GM12878 (cell line): Measurements from ENCODE around the gene NPHP1.

Source experiments
- ATF3 ChIP-seq: IDR thresholded peaks from 2 replicates; pipeline ENCODE4 v1.6.1; 2011; ENCODE audit warnings: low read depth, mild to moderate bottlenecking, low read length, moderate library complexity, borderline replicate concordance; ENCODE audit errors: extremely low read depth
- CEBPB ChIP-seq, 2 experiments: fragments of 150-350 bp in 1 of 2; IDR thresholded peaks; 2 replicates each; pipeline ENCODE4 v1.6.1; 2012 to 2014; ENCODE audit warnings: low read depth in 2 of 2, low read length in 2 of 2, borderline replicate concordance in 1 of 2, inconsistent platforms in 1 of 2
- CREM ChIP-seq: IDR thresholded peaks from 2 replicates; pipeline ENCODE4 v1.6.1; 2014; ENCODE audit warnings: antibody characterized with exemption, low read depth
- CTCF ChIP-seq, 3 experiments: IDR thresholded peaks in 2 of 3; conservative IDR thresholded peaks in 1 of 3; 2 replicates each; pipeline ENCODE4 v1.5.1; 2011; ENCODE audit warnings: low read depth in 3 of 3, low read length in 3 of 3, mild to moderate bottlenecking in 3 of 3, control low read depth in 2 of 3, moderate library complexity in 2 of 3, inconsistent platforms in 1 of 3, mixed read lengths in 1 of 3; ENCODE audit not compliant: control insufficient read depth in 2 of 3, insufficient read depth in 1 of 3; ENCODE audit errors: extremely low read depth in 1 of 3
- ESRRA ChIP-seq: IDR thresholded peaks from 2 replicates; pipeline ENCODE4 v1.6.1; 2012; ENCODE audit warnings: mild to moderate bottlenecking, low read length, improper control_type of control experiment
- MLLT1 ChIP-seq: fragments of 450-650 bp; IDR thresholded peaks from 2 replicates; pipeline ENCODE4 v1.6.1; 2016; ENCODE audit warnings: mild to moderate bottlenecking
- POLR2A ChIP-seq: IDR thresholded peaks from 2 replicates; pipeline ENCODE4 v1.6.1; 2011; ENCODE audit warnings: low read depth, mild to moderate bottlenecking, low read length
- POLR2AphosphoS5 ChIP-seq: IDR thresholded peaks from 2 replicates; pipeline ENCODE4 v1.6.1; 2011; ENCODE audit warnings: mild to moderate bottlenecking, low read length, inconsistent platforms
- RAD21 ChIP-seq: IDR thresholded peaks from 2 replicates; pipeline ENCODE4 v1.6.1; 2011; ENCODE audit warnings: mild to moderate bottlenecking, low read depth, low read length, moderate library complexity; ENCODE audit not compliant: insufficient read depth
- RAD51 ChIP-seq: fragments of 450-650 bp; IDR thresholded peaks from 2 replicates; pipeline ENCODE4 v1.6.1; 2016; ENCODE audit warnings: moderate library complexity, mild to moderate bottlenecking, inconsistent platforms
- REST ChIP-seq: IDR thresholded peaks from 2 replicates; pipeline ENCODE4 v1.6.1; 2012; ENCODE audit warnings: mild to moderate bottlenecking, low read depth, low read length
- YBX1 ChIP-seq: fragments of 450-650 bp; IDR thresholded peaks from 2 replicates; pipeline ENCODE4 v1.6.1; 2016; ENCODE audit warnings: antibody characterized with exemption

GRCh38 chr2:110170102-110170501 lies 34.7 kb downstream of the NPHP1 start:
- TF ChIP-seq ESRRA (no peak), POLR2AphosphoS5 (no peak), POLR2A (no peak), CEBPB (IDR thresholded peaks at IDR 0.05; ENCODE audit: borderline replicate concordance in 1 of 2, low read depth in 2 of 2, low read length in 2 of 2) (no peak), REST (no peak), CREM (no peak), CTCF (IDR thresholded peaks at IDR 0.05 in 2 of 3, conservative IDR thresholded peaks at IDR 0.05 in 1 of 3; ENCODE audit: control insufficient read depth in 2 of 3, extremely low read depth in 1 of 3, insufficient read depth in 1 of 3, low read depth in 3 of 3, low read length in 3 of 3) (no peak), YBX1 (no peak), RAD51 (no peak), RAD21 (no peak), ATF3 (no peak), MLLT1 (no peak)
